Activated CD8-positive, alpha-beta memory T cell treated with anti-CD3 and anti-CD28 coated beads for 24 hours (primary cell): ENCODE results near the gene VPS26B.
"Not testable (repeated sequence)": the region's sequence is repeated elsewhere in the genome, so short reads cannot be mapped to it uniquely, and the experiment has no call there.

Experiments used
- DNase-seq: peaks from one replicate; pipeline ENCODE4 v3.0.0-alpha.2; 2020

Gene VPS26B

GRCh38 chr11:134283461-134284230 is 59.2 kb downstream of the VPS26B start:
- no peak for DNase-seq

- not testable (repeated sequence) for DNase-seq
These were observed 59.9 kb downstream of the VPS26B start for GRCh38 chr11:134284349-134284748.

- DNase-seq = no peak
These were observed 63.1 kb downstream of the VPS26B start for GRCh38 chr11:134287561-134287960.

GRCh38 chr11:134288486-134288885 is 64.0 kb downstream of the VPS26B start:
- no peak for DNase-seq

GRCh38 chr11:134289167-134289566 is 64.7 kb downstream of the VPS26B start:
- DNase-seq = no peak

- peak; percentile 41 for DNase-seq
These were observed 65.3 kb downstream of the VPS26B start for GRCh38 chr11:134289789-134290188.

GRCh38 chr11:134290646-134291045 is 66.2 kb downstream of the VPS26B start:
- DNase-seq = peak; percentile 40

GRCh38 chr11:134291196-134291595 is 66.7 kb downstream of the VPS26B start:
- DNase-seq = no peak

GRCh38 chr11:134292661-134293060 is 68.2 kb downstream of the VPS26B start:
- no peak for DNase-seq

- DNase-seq = peak; percentile 35
These were observed 68.9 kb downstream of the VPS26B start for GRCh38 chr11:134293119-134294113.

- no peak for DNase-seq
These were observed 70.2 kb downstream of the VPS26B start for GRCh38 chr11:134294664-134295063.
